Epithelial cell of proximal tubule (primary cell): ENCODE measurements around the gene CHST3. TPM values are rescaled to one million over a fixed set of nuclear protein-coding genes. Genes with fewer than 3 reads are reported as not detected.
A peak's percentile ranks its signal among the peaks of the same experiment; 100 is the strongest.
"Not testable (repeated sequence)": the region's sequence is repeated elsewhere in the genome, so short reads cannot be mapped to it uniquely, and the experiment has no call there.

Experiments used
- DNase-seq: peaks from one replicate; pipeline ENCODE4 v3.0.0-alpha.2; 2011; ENCODE audit warnings: low read depth
- H3K4me3 ChIP-seq: 2 replicates; pipeline ENCODE4 v1.5.1; 2011; ENCODE audit warnings: low read depth, mild to moderate bottlenecking, low read length
- total RNA-seq: library from RNA; depleted of rRNA; stranded (reverse); fragments of >200 nt; gene quantifications from 2 replicates; pipeline ENCODE4 v1.2.3, GENCODE V29; 2015
- TF ChIP-seq, protein P1 (sequence below): conservative IDR thresholded peaks from 2 replicates; pipeline ENCODE4 v1.5.1; 2012; ENCODE audit warnings: low read depth, mild to moderate bottlenecking, low read length

The CHST3 gene
- total RNA-seq, 1 donor from 2014 or later, result 20.5 TPM

- peak overlapping the region; percentile 91 for H3K4me3 ChIP-seq
- DNase-seq, result no peak
- TF ChIP-seq, protein P1, sequence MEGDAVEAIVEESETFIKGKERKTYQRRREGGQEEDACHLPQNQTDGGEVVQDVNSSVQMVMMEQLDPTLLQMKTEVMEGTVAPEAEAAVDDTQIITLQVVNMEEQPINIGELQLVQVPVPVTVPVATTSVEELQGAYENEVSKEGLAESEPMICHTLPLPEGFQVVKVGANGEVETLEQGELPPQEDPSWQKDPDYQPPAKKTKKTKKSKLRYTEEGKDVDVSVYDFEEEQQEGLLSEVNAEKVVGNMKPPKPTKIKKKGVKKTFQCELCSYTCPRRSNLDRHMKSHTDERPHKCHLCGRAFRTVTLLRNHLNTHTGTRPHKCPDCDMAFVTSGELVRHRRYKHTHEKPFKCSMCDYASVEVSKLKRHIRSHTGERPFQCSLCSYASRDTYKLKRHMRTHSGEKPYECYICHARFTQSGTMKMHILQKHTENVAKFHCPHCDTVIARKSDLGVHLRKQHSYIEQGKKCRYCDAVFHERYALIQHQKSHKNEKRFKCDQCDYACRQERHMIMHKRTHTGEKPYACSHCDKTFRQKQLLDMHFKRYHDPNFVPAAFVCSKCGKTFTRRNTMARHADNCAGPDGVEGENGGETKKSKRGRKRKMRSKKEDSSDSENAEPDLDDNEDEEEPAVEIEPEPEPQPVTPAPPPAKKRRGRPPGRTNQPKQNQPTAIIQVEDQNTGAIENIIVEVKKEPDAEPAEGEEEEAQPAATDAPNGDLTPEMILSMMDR, result no peak
These were observed 734 bp downstream of the CHST3 start for GRCh38 chr10:71964743-71965515.

- H3K4me3 ChIP-seq, result peak overlapping the region; percentile 91
- TF ChIP-seq, protein P1, result no peak
- no peak for DNase-seq
These were observed 1.4 kb downstream of the CHST3 start for GRCh38 chr10:71965623-71966022.

DNA sequence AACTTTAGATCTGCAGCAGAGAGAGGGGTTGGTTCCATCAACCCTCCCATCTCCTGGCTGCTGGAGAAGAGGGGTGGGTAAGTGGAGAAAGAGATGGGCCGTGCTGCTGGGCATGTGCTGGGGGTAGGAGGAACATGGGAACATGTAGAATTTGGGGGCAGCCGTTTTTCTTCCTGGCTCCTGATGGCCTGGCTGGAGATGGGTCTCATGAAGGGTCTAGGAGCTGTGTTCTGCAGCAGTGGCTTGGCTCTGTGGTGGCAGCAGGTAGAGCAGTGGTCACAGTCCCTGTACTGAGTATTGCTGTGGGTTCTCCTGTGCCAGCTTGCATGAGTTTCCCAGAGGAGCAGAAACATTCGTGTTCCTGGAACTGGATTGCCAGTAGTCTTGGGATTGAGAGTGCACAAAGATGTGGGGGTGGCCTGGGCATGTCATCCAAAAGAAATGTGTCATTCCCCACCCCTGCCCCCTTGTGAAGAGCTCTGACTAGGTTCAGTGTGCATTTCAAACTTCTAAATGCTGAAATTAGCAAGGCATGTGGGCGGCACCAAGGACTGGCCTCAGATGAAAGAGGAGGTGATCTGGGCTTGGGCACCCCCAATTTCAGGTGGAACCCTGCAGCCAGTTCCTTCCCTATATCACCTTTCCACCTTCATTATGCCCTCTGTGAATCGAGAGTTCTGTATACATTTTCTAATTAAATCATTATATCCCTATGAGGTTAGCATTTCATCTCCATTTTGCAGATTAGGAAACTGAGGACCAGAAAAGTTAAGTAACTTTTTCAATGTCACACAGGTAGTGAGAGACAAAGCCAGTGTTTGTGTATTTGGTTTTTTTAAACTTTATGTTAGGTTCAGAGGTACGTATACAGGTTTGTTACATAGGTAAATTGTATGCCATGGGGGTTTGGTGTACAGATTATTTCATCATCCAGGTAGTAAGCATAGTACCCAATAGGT, 2.1 kb downstream of the CHST3 start:
- DNase-seq, result no peak
- peak overlapping the region; percentile 91 for H3K4me3 ChIP-seq
- TF ChIP-seq, protein P1, result no peak

DNA sequence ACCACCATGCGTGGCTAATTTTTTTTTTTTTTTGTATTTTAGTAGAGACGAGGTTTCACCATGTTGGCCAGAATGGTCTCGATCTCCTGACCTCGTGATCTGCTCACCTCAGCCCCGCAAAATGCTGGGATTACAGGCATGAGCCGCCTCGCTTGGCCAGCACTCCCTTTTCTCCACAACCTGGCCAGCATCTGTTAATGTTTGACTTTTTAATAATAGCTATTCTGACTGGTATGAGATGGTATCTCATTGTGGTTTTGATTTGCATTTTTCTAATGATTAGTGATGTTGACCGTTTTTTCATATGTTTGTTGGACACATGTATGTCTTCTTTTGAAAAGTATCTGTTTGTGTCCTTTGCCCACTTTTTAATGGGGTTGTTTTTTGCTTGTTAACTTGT, 3.8 kb downstream of the CHST3 start:
- not testable (repeated sequence) for DNase-seq, H3K4me3 ChIP-seq

- DNase-seq, result no peak
- TF ChIP-seq, protein P1, result no peak
- H3K4me3 ChIP-seq, result no peak overlapping the region
These were observed 4.6 kb downstream of the CHST3 start for GRCh38 chr10:71968553-71969474.

DNA sequence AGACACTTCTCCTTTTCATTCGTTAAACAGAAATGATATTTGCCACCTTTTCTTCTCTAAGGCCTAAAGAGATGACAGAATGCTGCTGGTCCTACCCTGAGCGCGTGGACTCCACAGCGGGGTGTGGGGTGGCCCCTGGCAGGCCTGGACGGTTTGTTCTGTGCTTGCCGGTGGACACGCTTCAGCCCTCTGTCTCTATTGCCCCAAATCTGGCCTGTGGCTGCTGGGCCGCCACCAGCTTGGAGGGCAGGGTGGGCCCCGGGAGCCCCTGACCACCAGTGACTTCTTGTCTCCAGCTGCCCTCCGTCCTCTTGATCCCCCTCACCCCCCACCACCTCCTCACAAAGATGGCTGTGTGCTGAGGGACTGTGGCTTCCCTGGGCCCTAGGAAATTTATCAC, 5.7 kb downstream of the CHST3 start:
- TF ChIP-seq, protein P1, result no peak
- no peak overlapping the region for H3K4me3 ChIP-seq
- DNase-seq, result no peak
